SK-N-SH treated with all-trans-retinoic acid at 6 μM for 48 hours (cell line): ENCODE results near the gene SURF4.

Experiments
- ARNTL ChIP-seq: fragments of 450-650 bp; formaldehyde crosslinking; IDR thresholded peaks from 2 replicates; pipeline ENCODE4 v1.5.0; 2020; ENCODE audit warnings: low read depth, mild to moderate bottlenecking, moderate library complexity, borderline replicate concordance
- CREB5 ChIP-seq: fragments of 250-450 bp; sonication (Bioruptor Pico); IDR thresholded peaks from 2 replicates; pipeline ENCODE4 v1.5.1; 2020; ENCODE audit warnings: low read depth, mild to moderate bottlenecking, moderate library complexity
- CSDC2 ChIP-seq: fragments of 250-450 bp; sonication (Bioruptor Pico); IDR thresholded peaks from 2 replicates; pipeline ENCODE4 v1.5.0; 2020; ENCODE audit warnings: mild to moderate bottlenecking, moderate library complexity
- ESRRG ChIP-seq: fragments of 250-450 bp; sonication (Bioruptor Pico); IDR thresholded peaks from 2 replicates; pipeline ENCODE4 v1.6.1; 2021; ENCODE audit warnings: mild to moderate bottlenecking
- PATZ1 ChIP-seq: fragments of 250-450 bp; sonication (Bioruptor Pico); IDR thresholded peaks from 2 replicates; pipeline ENCODE4 v1.8.0; 2020; ENCODE audit warnings: mild to moderate bottlenecking, moderate library complexity, borderline replicate concordance
- PPARA ChIP-seq: fragments of 250-450 bp; sonication (Bioruptor Pico); IDR thresholded peaks from 2 replicates; pipeline ENCODE4 v1.5.0; 2020; ENCODE audit warnings: mild to moderate bottlenecking, borderline replicate concordance
- ZFP3 ChIP-seq: fragments of 250-450 bp; sonication (Bioruptor Pico); IDR thresholded peaks from 2 replicates; pipeline ENCODE4 v1.5.0; 2020; ENCODE audit warnings: mild to moderate bottlenecking, moderate library complexity
- ZNF565 ChIP-seq: fragments of 450-650 bp; formaldehyde crosslinking; conservative IDR thresholded peaks from 2 replicates; pipeline ENCODE4 v1.5.0; 2020; ENCODE audit warnings: low read depth, mild to moderate bottlenecking, moderate library complexity
- ZNF70 ChIP-seq: fragments of 450-650 bp; formaldehyde crosslinking; IDR thresholded peaks from 2 replicates; pipeline ENCODE4 v1.5.0; 2020; ENCODE audit warnings: mild to moderate bottlenecking, moderate library complexity
- ZNF8 ChIP-seq: fragments of 450-650 bp; formaldehyde crosslinking; IDR thresholded peaks from 2 replicates; pipeline ENCODE4 v1.5.0; 2020; ENCODE audit warnings: mild to moderate bottlenecking, moderate library complexity

GRCh38 chr9:133423216-133423615, 47.4 kb upstream of the SURF4 start:
- TF ChIP-seq PPARA (CRISPR knock-in tag), result no peak
- no peak for TF ChIP-seq ARNTL (CRISPR knock-in tag)
- no peak for TF ChIP-seq ESRRG (CRISPR knock-in tag)
- no peak for TF ChIP-seq CSDC2 (CRISPR knock-in tag)
- no peak for TF ChIP-seq CREB5 (CRISPR knock-in tag)
- TF ChIP-seq PATZ1 (CRISPR knock-in tag), result no peak
- TF ChIP-seq ZFP3 (CRISPR knock-in tag), result no peak
- no peak for TF ChIP-seq ZNF8
- TF ChIP-seq ZNF565, result no peak
- TF ChIP-seq ZNF70 (CRISPR knock-in tag), result no peak
